Neural progenitor cell (in vitro differentiated cells): ENCODE measurements around the gene HSD17B4.

Source experiments
- CTCF ChIP-seq: fragments of 200-600 bp; sonication (generic); IDR thresholded peaks from 2 replicates; pipeline ENCODE4 v1.5.1; 2017; ENCODE audit warnings: antibody characterized with exemption, mild to moderate bottlenecking
- EZH2 ChIP-seq: fragments of 200-600 bp; sonication (generic); IDR thresholded peaks from 2 replicates; pipeline ENCODE4 v1.6.1; 2017; ENCODE audit warnings: antibody characterized with exemption, mild to moderate bottlenecking, moderate library complexity

- TF ChIP-seq CTCF (no peak), EZH2 (no peak)
Observed at GRCh38 chr5:119449882-119450281, 2.4 kb upstream of the HSD17B4 start.
